ENCODE results near the gene TOGARAM2.

TOGARAM2 gene

DNA sequence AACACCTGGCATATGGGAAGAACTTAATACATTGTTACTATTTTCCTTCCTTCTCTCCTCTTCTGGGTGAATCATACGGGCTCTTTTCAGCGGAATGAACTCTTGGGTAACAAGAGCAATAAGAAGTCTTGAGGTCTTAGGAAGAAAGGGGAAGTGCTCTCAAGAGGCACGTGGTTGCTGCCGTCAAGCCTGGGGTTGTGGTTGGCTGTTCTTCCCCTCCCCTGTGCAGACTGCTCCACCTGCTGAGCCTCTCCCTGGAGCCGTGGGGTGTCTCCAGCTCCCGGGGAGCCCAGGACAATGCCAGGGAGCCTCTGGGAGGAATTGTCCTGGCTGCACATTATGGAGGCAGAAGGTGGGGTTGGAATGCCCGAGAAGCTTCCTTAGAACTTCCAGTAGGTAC lies 19.4 kb downstream of the TOGARAM2 start:
- DNase-seq, result no peak

DNA sequence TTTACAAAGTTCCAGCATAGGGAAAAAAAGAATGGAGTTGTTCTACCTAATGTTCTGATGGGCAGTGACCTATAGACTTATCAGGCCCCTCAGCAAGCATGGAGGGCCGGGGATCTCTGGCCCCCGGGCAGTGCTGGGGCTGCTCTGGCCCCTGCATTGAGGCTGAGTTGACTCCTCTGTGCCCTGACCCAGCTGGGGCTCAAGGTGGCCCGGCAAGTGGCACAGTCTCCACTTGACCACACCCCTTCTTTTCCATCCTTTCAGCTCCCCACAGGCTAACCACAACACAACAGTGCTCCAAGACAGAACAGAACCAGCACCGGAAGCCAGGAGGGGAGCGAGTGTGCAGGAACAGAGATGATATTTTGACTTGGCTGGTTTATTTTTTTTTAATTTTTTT lies 19.9 kb downstream of the TOGARAM2 start:
- no peak for DNase-seq

GRCh38 chr2:29001806-29002205 lies 20.7 kb downstream of the TOGARAM2 start:
- no peak for DNase-seq

GRCh38 chr2:29004755-29005154 lies 23.7 kb downstream of the TOGARAM2 start:
- DNase-seq, result no peak

DNA sequence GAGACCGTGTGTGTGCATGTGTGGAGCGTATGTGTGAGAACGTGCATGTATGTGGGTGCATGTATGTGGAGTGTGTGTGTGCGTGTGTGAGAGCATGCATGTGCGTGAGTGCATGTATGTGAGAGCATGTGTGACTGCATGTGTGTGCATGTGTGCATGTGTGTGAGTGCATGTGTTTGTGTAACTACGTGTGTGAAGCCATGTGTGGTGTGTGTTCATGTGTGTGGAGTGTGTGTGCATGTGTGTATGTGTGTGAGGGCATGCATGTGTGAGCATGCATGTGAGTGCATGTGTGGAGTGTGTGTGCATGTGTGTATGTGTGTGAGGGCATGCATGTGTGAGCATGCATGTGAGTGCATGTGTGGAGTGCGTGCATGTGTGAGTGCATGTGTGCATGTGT lies 24.2 kb downstream of the TOGARAM2 start:
- no peak for DNase-seq

DNA sequence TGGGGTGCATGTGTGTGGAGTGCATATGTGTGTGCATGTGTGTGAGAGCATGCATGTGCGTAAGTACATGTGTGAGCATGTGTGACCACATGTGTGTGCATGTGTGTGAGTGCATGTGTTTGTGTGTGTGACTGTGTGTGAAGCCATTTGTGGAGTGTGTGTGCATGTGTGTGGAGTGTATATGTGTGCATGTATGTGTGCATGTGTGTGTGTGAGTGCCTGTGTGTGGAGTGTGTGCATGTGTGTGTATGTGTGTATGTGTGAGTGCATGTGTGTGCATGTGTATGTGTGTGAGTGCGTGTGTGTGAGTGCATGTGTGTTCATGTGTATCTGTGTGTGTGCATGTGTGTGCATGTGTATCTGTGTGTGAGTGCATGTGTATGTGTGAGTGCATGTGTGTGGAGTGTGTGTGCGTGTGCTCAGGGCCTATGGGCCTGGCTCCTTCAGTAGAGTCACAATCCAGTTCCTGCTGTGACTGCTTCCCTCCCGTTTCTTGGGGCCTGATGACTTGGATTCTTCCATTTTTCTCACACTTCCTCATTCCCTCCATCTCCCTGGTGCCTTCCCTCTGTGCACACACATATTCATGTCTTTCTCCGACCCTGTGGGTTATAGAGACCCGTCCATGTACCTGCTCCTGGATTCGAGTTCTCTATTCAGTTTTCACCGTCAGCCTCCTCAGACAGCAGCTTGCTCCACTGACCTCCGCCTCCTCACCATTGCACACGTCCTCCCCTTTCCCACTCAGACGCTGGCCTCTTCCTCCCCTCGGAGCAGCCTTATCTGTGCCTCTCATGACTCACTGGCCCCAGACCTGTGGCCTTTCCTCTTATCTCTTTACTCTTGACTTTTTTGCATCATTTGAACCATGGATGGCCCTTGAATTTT lies 25.2 kb downstream of the TOGARAM2 start:
- DNase-seq, result no peak

DNA sequence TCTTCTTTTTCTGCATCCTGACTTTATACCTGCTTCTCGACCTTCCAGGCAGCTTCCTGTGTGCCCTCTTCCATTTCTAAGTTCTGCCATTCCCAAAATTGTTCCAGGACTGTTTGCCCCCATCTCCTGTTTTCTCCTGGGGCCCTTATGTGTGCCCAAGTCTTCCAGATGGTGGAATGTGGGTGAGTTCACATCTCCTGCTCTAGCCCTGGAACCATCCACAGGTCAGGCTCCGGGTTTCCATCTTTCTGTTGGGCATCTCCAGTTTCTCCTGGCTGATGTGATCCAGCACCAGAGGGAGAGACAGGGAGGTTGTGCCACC lies 25.8 kb downstream of the TOGARAM2 start:
- no peak for DNase-seq

DNA sequence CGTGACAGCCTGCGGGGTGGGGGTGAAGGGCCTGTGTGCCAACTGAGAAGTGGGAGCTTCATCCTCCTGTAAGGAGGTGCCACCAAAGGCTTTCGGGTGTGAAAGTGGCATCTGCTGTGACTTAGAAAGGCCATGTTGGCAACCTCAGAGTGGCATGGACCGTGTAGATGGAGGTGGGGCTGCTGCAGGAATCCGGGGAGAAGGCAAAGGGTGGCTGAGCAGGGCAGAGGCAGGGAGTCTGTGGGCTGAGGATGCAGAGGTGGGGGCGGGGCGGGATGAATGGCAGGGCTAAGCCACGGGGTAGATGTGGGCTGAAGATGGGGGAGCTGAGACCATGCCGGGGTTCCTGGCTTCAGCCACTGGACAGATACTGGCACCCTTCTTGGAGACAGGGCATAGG lies 28.2 kb downstream of the TOGARAM2 start:
- no peak for DNase-seq

- DNase-seq, result no peak
These were observed 28.9 kb downstream of the TOGARAM2 start for GRCh38 chr2:29009711-29010677.

DNA sequence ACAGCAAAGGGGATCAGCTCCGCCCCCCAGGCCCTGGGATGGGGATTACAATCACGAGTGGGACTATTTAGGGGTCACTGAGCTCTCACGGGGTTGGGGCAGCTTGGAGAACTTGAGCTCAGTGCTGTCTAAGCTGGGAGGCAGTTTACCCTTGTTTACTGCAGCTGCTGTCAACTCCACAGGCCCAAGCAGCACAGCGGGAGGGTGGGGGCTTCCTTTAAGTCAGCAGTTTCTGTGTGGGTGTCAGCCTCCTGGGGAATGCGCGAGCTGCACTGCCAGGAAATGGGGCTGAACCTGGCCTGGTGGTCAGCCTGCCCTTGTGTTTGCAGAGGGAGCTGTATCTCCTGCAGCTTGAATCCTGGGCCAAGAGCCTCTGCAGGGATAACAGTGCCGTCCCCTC lies 29.8 kb downstream of the TOGARAM2 start:
- DNase-seq, result no peak

GRCh38 chr2:29011418-29012060 lies 30.4 kb downstream of the TOGARAM2 start:
- DNase-seq, result no peak

- DNase-seq, result no peak
These were observed 31.1 kb downstream of the TOGARAM2 start for GRCh38 chr2:29012211-29012681.

DNA sequence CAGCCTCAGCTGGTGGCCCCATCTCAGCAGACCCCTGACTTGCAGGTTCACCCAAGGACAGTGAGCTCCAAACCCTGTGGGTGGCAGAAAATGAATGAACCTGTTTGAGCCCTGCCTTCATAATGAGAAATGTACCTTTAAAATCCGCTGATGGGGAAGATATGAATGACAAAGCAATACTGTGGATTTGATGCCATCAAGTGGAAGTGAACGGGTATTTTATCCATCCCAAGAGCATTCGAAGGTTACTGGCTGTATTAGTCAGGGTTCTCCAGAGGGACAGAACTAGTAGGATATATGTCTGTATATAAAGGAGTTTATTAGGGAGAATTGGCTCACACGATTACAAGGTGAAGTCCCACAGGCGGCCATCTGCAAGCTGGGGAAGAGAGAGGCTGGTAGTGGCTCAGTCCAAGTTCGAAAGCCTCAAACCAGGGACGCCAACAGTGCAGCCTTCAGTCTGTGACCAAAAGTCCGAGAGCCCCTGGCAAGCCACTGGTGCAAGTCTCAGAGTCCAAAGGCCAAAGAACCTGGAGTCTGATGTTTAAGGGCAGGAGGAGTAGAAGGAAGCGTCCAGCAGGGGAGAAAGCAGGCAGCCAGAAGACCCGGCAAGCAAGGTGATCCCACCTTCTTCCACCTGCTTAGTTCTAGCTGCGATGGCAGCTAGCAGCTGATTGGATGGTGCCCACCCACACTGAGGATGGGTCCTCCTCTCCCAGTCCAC lies 32.1 kb downstream of the TOGARAM2 start:
- no peak for DNase-seq

GRCh38 chr2:29014331-29014730 lies 33.2 kb downstream of the TOGARAM2 start:
- DNase-seq, result no peak

DNA sequence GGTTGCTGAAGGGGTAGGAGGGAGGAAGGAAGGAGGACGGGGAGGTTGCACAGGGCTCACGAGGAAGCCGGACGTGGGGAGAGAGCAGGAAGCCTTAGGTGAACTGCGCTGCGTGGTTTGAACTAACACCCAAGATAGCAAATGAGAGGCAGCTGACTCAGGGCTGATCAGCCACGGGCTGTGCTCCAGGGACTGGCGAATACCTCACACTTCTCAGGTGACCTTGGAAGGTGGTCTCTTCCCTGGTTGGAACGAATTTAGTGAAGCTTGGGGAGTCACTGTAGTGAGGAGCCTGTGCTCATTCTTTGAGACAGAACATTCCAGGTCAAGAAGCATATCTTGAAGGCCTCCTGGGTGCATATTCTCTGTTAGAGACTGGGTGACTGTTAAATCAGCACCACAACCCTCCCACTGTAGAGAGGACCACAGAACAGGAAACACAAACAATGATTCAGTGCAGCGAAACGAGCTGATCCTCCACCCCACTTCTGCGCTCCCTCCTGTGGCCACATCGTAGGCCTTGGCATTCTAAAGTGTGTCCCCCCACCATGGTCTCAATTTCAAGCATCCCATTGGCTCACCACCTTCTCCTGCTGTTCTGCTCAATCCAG lies 33.8 kb downstream of the TOGARAM2 start:
- DNase-seq, result no peak

- DNase-seq, result no peak
These were observed 34.8 kb downstream of the TOGARAM2 start for GRCh38 chr2:29015701-29016470.

DNA sequence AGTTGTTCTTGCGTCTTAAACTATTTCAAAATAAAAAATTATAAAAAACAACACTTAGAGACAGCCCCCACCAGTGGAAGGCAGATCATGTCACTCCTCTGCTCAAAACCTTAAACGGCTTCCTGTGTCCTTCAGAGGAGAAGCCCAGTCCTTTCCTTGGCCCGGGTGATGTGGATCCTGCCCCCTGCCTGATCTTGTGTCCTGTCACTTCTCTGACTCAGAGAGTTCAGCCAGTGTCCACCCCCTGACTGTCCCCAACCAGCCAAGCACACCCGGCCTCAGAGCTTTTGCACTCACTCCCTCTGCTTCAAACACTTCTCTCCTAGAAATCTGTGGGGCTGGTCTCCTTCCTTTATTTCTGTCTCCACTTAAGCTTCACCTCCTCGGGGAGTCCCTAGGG lies 35.4 kb downstream of the TOGARAM2 start:
- no peak for DNase-seq

GRCh38 chr2:29017716-29018435 lies 36.8 kb downstream of the TOGARAM2 start:
- DNase-seq, result no peak

DNA sequence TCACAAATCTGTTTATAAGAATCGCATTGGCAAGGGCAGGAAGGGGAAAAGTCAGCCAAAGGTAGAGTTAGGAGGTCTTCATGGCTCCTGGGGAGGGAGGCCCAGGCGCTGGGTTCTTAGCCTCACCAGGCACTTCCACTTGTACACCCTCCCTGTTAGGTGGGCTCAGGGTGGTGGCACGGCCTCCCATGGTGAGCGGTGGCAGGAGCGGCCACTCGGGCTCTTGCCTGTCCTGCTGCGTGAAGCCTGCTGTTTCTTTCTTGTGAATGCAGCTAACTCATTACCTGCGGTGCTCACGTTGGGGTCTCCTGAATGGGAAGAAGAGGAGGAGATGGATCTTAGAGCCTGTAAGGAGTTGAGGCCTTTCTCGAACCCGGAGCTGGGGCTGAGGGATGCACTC lies 40.8 kb downstream of the TOGARAM2 start:
- DNase-seq, result no peak

DNA sequence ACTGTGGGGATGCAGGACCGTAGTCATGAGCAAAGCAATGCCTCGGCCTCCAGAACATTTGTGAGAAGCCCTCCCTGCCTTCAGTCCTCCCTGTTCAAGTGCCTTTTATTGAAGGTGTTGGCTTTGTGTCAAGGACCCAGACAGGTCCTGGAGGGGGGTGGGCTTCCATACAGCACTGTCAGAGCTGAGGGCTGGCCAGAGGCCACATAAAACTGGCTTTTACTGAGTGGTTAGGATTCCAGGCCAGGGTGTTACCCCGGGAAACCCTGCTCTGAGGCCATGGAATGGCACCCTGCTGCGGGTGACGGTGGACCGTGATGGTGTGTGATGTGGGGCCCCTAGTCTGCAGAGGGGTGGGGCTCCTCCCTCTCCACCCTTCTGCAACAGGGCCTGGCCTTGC lies 41.6 kb downstream of the TOGARAM2 start:
- DNase-seq, result no peak

DNA sequence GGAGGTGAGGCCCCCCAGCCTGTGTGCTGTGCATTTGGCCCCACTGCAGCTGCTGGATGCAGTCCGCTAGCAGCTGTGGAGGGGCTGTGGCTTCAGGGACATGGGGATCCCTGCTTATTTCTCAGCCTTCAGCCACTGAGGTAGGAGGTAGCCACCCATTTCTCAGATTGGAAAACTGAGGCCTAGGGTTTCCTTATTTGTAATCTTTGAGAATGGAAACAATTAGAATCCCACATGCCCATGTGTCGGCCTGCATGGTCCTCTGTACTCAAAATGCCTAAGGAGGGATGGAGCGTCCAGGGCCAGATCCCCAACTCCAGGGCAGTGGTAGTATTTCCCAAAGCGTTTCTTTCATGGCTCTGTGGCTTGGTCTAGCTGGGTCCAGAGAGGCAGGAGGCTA lies 42.1 kb downstream of the TOGARAM2 start:
- DNase-seq, result no peak

Measured in 8988T (cell line).